H1 (cell line): ENCODE measurements around the gene SLC26A1. TPM values are rescaled to one million over a fixed set of nuclear protein-coding genes. Genes with fewer than 3 reads are reported as not detected.

Experiments
- CTCF ChIA-PET: fragments of 300-600 bp; sonication (Branson Sonifier 250); formaldehyde crosslinking; loops from one replicate; lab custom pipeline; 2021; ENCODE audit not compliant: partially characterized antibody; lab: Charles Lee
- POLR2A ChIA-PET: fragments of 300-600 bp; sonication (Branson Sonifier 250); formaldehyde crosslinking; loops from one replicate; lab custom pipeline; 2021; ENCODE audit warnings: inconsistent platforms; ENCODE audit not compliant: partially characterized antibody; lab: Charles Lee
- DNase-seq, 2 experiments: peaks; one replicate each; pipeline versions ENCODE4 v3.0.0 to v3.0.0-alpha.2; 2010 to 2022; ENCODE audit warnings: low spot score in 2 of 2, low read depth in 1 of 2, mixed read lengths in 1 of 2
- FAIRE-seq: peaks from 2 replicates; lab custom pipeline; 2011; peaks lifted over from hg19 to GRCh38; lab: Jason Lieb, UNC
- H2AFZ ChIP-seq: 2 replicates; pipeline ENCODE4 v1.8.1; 2012; ENCODE audit warnings: low read length, inconsistent platforms
- H2AK5ac ChIP-seq: 2 replicates; pipeline ENCODE4 v1.6.1; 2013; ENCODE audit warnings: low read depth, low read length
- H2BK120ac ChIP-seq: replicated peaks from 2 replicates; pipeline ENCODE3; 2013; ENCODE audit warnings: low read depth, low read length, inconsistent platforms
- H2BK12ac ChIP-seq: 2 replicates; pipeline ENCODE4 v1.6.1; 2013; ENCODE audit warnings: low read depth, low read length
- H2BK15ac ChIP-seq: 2 replicates; pipeline ENCODE4 v1.6.1; 2013; ENCODE audit warnings: low read length
- H2BK20ac ChIP-seq: 2 replicates; pipeline ENCODE4 v1.6.1; 2013; ENCODE audit warnings: low read length
- H2BK5ac ChIP-seq: 2 replicates; pipeline ENCODE4 v1.6.1; 2013; ENCODE audit warnings: low read depth, low read length
- H3K14ac ChIP-seq: 2 replicates; pipeline ENCODE4 v1.6.1; 2013; ENCODE audit warnings: inconsistent platforms; ENCODE audit not compliant: insufficient read length
- H3K18ac ChIP-seq: 2 replicates; pipeline ENCODE4 v1.6.1; 2013; ENCODE audit warnings: low read length; ENCODE audit errors: extremely low read depth
- H3K23ac ChIP-seq: 2 replicates; pipeline ENCODE4 v1.6.1; 2013; ENCODE audit warnings: inconsistent platforms; ENCODE audit not compliant: insufficient read length
- H3K23me2 ChIP-seq: 2 replicates; pipeline ENCODE4 v1.6.1; 2013; ENCODE audit warnings: low read depth, low read length
- H3K27ac ChIP-seq: 2 replicates; pipeline ENCODE4 v1.6.1; 2011; ENCODE audit warnings: low read depth, low read length, inconsistent platforms
- H3K27me3 ChIP-seq, 4 experiments: replicated peaks in 1 of 4; 1 replicate in 1 of 4; 2 replicates in 3 of 4; pipeline versions ENCODE4 v1.6.1 to v1.8.1; 2011 to 2013; ENCODE audit warnings: low read length in 3 of 4, mild to moderate bottlenecking in 3 of 4, inconsistent platforms in 2 of 4, mixed read lengths in 2 of 4, moderate library complexity in 1 of 4; ENCODE audit not compliant: control insufficient read depth in 3 of 4, insufficient read depth in 3 of 4; ENCODE audit errors: extremely low read depth in 1 of 4
- H3K36me3 ChIP-seq, 4 experiments: 2 replicates each; pipeline versions ENCODE4 v1.6.1 to v1.8.1; 2011 to 2013; ENCODE audit warnings: mild to moderate bottlenecking in 4 of 4, low read length in 3 of 4, moderate library complexity in 2 of 4, control low read depth in 1 of 4, inconsistent platforms in 1 of 4; ENCODE audit not compliant: insufficient read depth in 4 of 4, control insufficient read depth in 2 of 4
- H3K4ac ChIP-seq: replicated peaks from 2 replicates; pipeline ENCODE3; 2013; ENCODE audit warnings: low read length, low read depth, mixed read lengths, inconsistent platforms; ENCODE audit not compliant: insufficient read length
- H3K4me1 ChIP-seq, 4 experiments: replicated peaks in 1 of 4; 1 replicate in 1 of 4; 2 replicates in 3 of 4; pipeline versions ENCODE4 v1.6.1 to v1.8.1; 2011 to 2013; ENCODE audit warnings: low read length in 3 of 4, inconsistent platforms in 2 of 4, mixed read lengths in 1 of 4; ENCODE audit not compliant: insufficient read depth in 4 of 4, control insufficient read depth in 3 of 4
- H3K4me2 ChIP-seq, 2 experiments: 2 replicates each; pipeline versions ENCODE4 v1.6.1 to v1.8.1; 2011 to 2013; ENCODE audit warnings: low read depth in 2 of 2, low read length in 2 of 2, control low read depth in 1 of 2, inconsistent platforms in 1 of 2, mild to moderate bottlenecking in 1 of 2; ENCODE audit not compliant: insufficient read depth in 1 of 2
- H3K4me3 ChIP-seq, 4 experiments: fragments of 200-600, 300-600 bp in 1 of 4; sonication (generic), shearing (Covaris generic), sonication (Bioruptor Twin) in 1 of 4; 2 replicates each; pipeline versions ENCODE4 v1.5.1 to v1.8.1; 2011 to 2016; ENCODE audit warnings: low read length in 4 of 4, low read depth in 3 of 4, control low read depth in 2 of 4, inconsistent platforms in 2 of 4, mild to moderate bottlenecking in 2 of 4, mixed read lengths in 1 of 4, moderate library complexity in 1 of 4; ENCODE audit not compliant: insufficient read depth in 2 of 4; ENCODE audit errors: extremely low read depth in 1 of 4
- H3K56ac ChIP-seq: replicated peaks from 2 replicates; pipeline ENCODE3; 2013; ENCODE audit warnings: low read depth, mild to moderate bottlenecking, mixed read lengths, low read length, inconsistent platforms; ENCODE audit not compliant: insufficient read length
- H3K79me1 ChIP-seq: 2 replicates; pipeline ENCODE4 v1.6.1; 2013; ENCODE audit warnings: low read depth, low read length, control low read depth
- H3K79me2 ChIP-seq, 2 experiments: 2 replicates each; pipeline versions ENCODE4 v1.6.1 to v1.8.1; 2012 to 2013; ENCODE audit warnings: low read length in 2 of 2, mild to moderate bottlenecking in 2 of 2, inconsistent platforms in 1 of 2; ENCODE audit not compliant: insufficient read depth in 2 of 2, control insufficient read depth in 1 of 2
- H3K9ac ChIP-seq, 4 experiments: replicated peaks in 1 of 4; 1 replicate in 1 of 4; 2 replicates in 3 of 4; pipeline versions ENCODE4 v1.6.1 to v1.8.1; 2011 to 2013; ENCODE audit warnings: low read depth in 3 of 4, low read length in 3 of 4, control low read depth in 2 of 4, mild to moderate bottlenecking in 2 of 4, moderate library complexity in 2 of 4, inconsistent platforms in 1 of 4; ENCODE audit errors: extremely low read depth in 1 of 4
- H3K9me3 ChIP-seq, 2 experiments: 2 replicates each; pipeline versions ENCODE4 v1.6.1 to v1.8.1; 2012 to 2013; ENCODE audit warnings: mild to moderate bottlenecking in 2 of 2, moderate library complexity in 2 of 2, control low read depth in 1 of 2, inconsistent platforms in 1 of 2, low read depth in 1 of 2, low read length in 1 of 2, mixed read lengths in 1 of 2; ENCODE audit not compliant: insufficient read depth in 2 of 2
- H4K20me1 ChIP-seq, 2 experiments: replicated peaks in 1 of 2; 2 replicates each; pipeline versions ENCODE3 to v1.8.1; 2011 to 2013; ENCODE audit warnings: inconsistent platforms in 2 of 2, low read length in 2 of 2, mild to moderate bottlenecking in 1 of 2; ENCODE audit not compliant: insufficient read depth in 2 of 2, control insufficient read depth in 1 of 2
- H4K5ac ChIP-seq: 2 replicates; pipeline ENCODE4 v1.6.1; 2013; ENCODE audit warnings: low read length, low read depth, mixed read lengths, inconsistent platforms; ENCODE audit not compliant: insufficient read length
- H4K8ac ChIP-seq: 2 replicates; pipeline ENCODE4 v1.8.0; 2013; ENCODE audit warnings: mild to moderate bottlenecking, moderate library complexity, low read length, inconsistent platforms; ENCODE audit not compliant: insufficient read depth; ENCODE audit errors: extremely low read depth
- H4K91ac ChIP-seq: replicated peaks from 2 replicates; pipeline ENCODE3; 2013; ENCODE audit warnings: low read length, mixed read lengths, inconsistent platforms; ENCODE audit not compliant: insufficient read length
- EP300 ChIP-seq, 2 experiments: IDR thresholded peaks; 1 replicate in 1 of 2; 2 replicates in 1 of 2; pipeline ENCODE4 v1.6.1; 2011 to 2012; ENCODE audit warnings: low read depth in 2 of 2, low read length in 2 of 2, mild to moderate bottlenecking in 2 of 2, borderline replicate concordance in 1 of 2, inconsistent platforms in 1 of 2, moderate library complexity in 1 of 2
- NRF1 ChIP-seq: IDR thresholded peaks from 2 replicates; pipeline ENCODE4 v1.6.1; 2011; ENCODE audit warnings: mild to moderate bottlenecking, low read depth, low read length, improper control_type of control experiment
- SIX5 ChIP-seq: IDR thresholded peaks from 2 replicates; pipeline ENCODE4 v1.6.1; 2011; ENCODE audit warnings: mild to moderate bottlenecking, low read depth, low read length
- SRF ChIP-seq: IDR thresholded peaks from 2 replicates; pipeline ENCODE4 v1.6.1; 2011; ENCODE audit warnings: mild to moderate bottlenecking, low read depth, low read length, moderate library complexity
- TAF1 ChIP-seq: IDR thresholded peaks from 2 replicates; pipeline ENCODE4 v1.6.1; 2011; ENCODE audit warnings: mild to moderate bottlenecking, low read depth, low read length
- TAF7 ChIP-seq: optimal IDR thresholded peaks from 2 replicates; pipeline ENCODE3; 2011; ENCODE audit warnings: low read depth, mild to moderate bottlenecking, inconsistent platforms, low read length, moderate library complexity, borderline replicate concordance
- WGBS, 2 experiments: shearing (Covaris generic) in 1 of 2; methylation state at CpG; one replicate each; pipeline versions ENCODE4 v1.1.6 to v1.1.7; 2013 to 2015; ENCODE audit warnings: low lambda C conversion rate in 2 of 2, mixed read lengths in 2 of 2, inconsistent platforms in 1 of 2, low coverage in 1 of 2, missing lambda C conversion rate in 1 of 2; ENCODE audit not compliant: insufficient replicate concordance in 2 of 2, insufficient coverage in 1 of 2, insufficient read length in 1 of 2; ENCODE audit errors: extremely low coverage in 1 of 2, missing lambda C conversion rate in 1 of 2; 5-methylcytosine and 5-hydroxymethylcytosine counted together
- polyA plus RNA-seq, 7 experiments: library from polyadenylated mRNA; depleted of rRNA in 3 of 7; stranded (reverse) in 5 of 7; unstranded in 2 of 7; fragments of >200 nt in 5 of 7; fragments of 200-250 nt in 2 of 7; gene quantifications; 1 replicate in 5 of 7; 2 replicates in 1 of 7; 4 replicates in 1 of 7; pipeline versions ENCODE4 v1.2.1 to v1.2.3, GENCODE V29; 2011 to 2013; ENCODE audit warnings: missing spikeins in 2 of 7, mixed read lengths in 2 of 7
- total RNA-seq: library from RNA; stranded (reverse); fragmentation: NEBNext Ultra II Directional; extraction: Animal tissue kit (Norgen Biotek cat#: 25700); gene quantifications from 2 replicates; pipeline ENCODE4 v1.2.1, GENCODE V29; 2021

SLC26A1 gene
- total and polyA plus RNA-seq, 2 of the 8 experiments (the other 6 are each of a cell fraction or from before 2014, with no cell fraction given), result 0.11 TPM; not detected in 1

GRCh38 chr4:1032861-1033260 is 39.7 kb upstream of the SLC26A1 start:
- Histone ChIP-seq H3K14ac (no peak overlapping the region), H3K4me1 (peaks cover 0 to 8% (median 0%) of the 10 kb centered on the region in 4 experiments; a peak in 1 of 7 replicates), H2BK5ac (no peak overlapping the region; the same call in 1 of the 2 replicates), H2BK120ac (no peak overlapping the region), H3K56ac (no peak overlapping the region), H3K36me3 (no peaks in the 10 kb centered on the region), H3K4ac (no peak overlapping the region), H3K27ac (no peak overlapping the region), H4K20me1 (no peaks in the 10 kb centered on the region), H3K4me3 (no peak overlapping the region), H2AK5ac (no peak overlapping the region), H2BK12ac (no peak overlapping the region), H3K18ac (no peak overlapping the region), H4K91ac (no peak overlapping the region), H3K23ac (no peak overlapping the region), H4K8ac (peak overlapping the region; percentile 51; the same call in 1 of the 2 replicates), H4K5ac (no peak overlapping the region), H3K79me2 (no peaks in the 10 kb centered on the region), H3K79me1 (no peaks in the 10 kb centered on the region), H3K4me2 (no peak overlapping the region), H2AFZ (no peak overlapping the region), H2BK20ac (no peak overlapping the region), H2BK15ac (no peak overlapping the region), H3K9me3 (no peaks in the 10 kb centered on the region), H3K23me2 (no peaks in the 10 kb centered on the region), H3K9ac (no peak overlapping the region), H3K27me3 (no peaks in the 10 kb centered on the region)
- DNase-seq (no peak), FAIRE-seq (no peak)
- CTCF ChIA-PET, result no interaction called here
- WGBS, 2 experiments, result 92% methylated on average over 5 of the region's 10 CpGs; no CpG with 5 or more reads in 1 of the 2 experiments
- POLR2A ChIA-PET, result interaction anchor here (1.0 to 2.3 kb wide), 4 partner anchors 11 to 45 kb away, joined by 3 to 7 read pairs (median 3); no protein-coding TSS in a partner anchor
- TF ChIP-seq TAF7 (no peak), TAF1 (no peak), SRF (no peak), SIX5 (no peak), NRF1 (no peak), EP300 (IDR thresholded peaks at IDR 0.05; ENCODE audit: borderline replicate concordance in 1 of 2, low read depth in 2 of 2, low read length in 2 of 2) (no peak)
